Measurements from ENCODE around the gene BEST2.
"Not testable (repeated sequence)": the region's sequence is repeated elsewhere in the genome, so short reads cannot be mapped to it uniquely, and the experiment has no call there.

Gene BEST2

GRCh38 chr19:12751635-12752034 lies at the start of gene BEST2:
Gene BEST2 (plus strand): TSS chr19:12751791. CDS start chr19:12752593, 802 bp downstream.
- Mint-ChIP-seq H3K4me3 (no peak within 1 kb of the TSS), H3K27ac (no peak within 1 kb of the TSS), H3K9me3 (peaks cover 5% of the 10 kb centered on the region), H3K27me3 (peaks cover 35% of the 10 kb centered on the region), H3K36me3 (peaks cover 14% of the 10 kb centered on the region), H3K4me1 (peaks cover 6% of the 10 kb centered on the region)
- ATAC-seq (ENCODE audit: low read depth) (no peak), DNase-seq (ENCODE audit: low spot score in 2 of 2) (no peak)

DNA sequence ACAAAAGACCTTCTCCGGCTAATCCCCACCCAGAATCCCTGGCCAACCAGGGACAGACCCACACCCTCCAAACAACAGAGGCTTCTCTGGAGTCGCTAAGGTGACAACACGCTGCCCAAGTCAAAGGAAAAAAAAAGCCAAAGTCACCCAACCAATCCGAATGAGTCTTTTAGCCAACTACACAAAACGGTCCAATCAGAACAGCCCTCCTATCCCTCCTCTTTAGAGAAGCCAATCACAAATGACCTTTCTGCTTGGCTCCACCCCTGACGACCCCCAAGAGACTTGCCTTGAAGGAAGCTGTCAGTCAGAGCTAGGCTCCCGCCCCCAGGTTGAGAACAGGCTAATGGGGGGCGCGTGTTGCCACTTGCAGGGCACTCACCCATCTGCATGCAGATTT lies 48.5 kb upstream of the BEST2 start:
- Mint-ChIP-seq H3K9me3 (no peaks in the 10 kb centered on the region), H3K36me3 (peaks cover 23% of the 10 kb centered on the region), H3K27me3 (no peaks in the 10 kb centered on the region), H3K4me3 (no peak overlapping the region), H3K4me1 (no peaks in the 10 kb centered on the region), H3K27ac (no peak overlapping the region)
- ATAC-seq (ENCODE audit: low read depth) (no peak), DNase-seq (ENCODE audit: low spot score in 2 of 2) (no peak)

- no peak for ATAC-seq (ENCODE audit: low read depth)
- DNase-seq (ENCODE audit: low spot score in 2 of 2) = no peak
- H3K27ac Mint-ChIP-seq = no peak overlapping the region
- no peaks in the 10 kb centered on the region for H3K27me3 Mint-ChIP-seq
- no peaks in the 10 kb centered on the region for H3K4me1 Mint-ChIP-seq
- H3K36me3 Mint-ChIP-seq = peaks cover 23% of the 10 kb centered on the region
- no peak overlapping the region for H3K4me3 Mint-ChIP-seq
- H3K9me3 Mint-ChIP-seq = no peaks in the 10 kb centered on the region
These were observed 46.4 kb upstream of the BEST2 start for GRCh38 chr19:12705169-12705568.

- Mint-ChIP-seq H3K4me3 (no peak overlapping the region), H3K4me1 (no peaks in the 10 kb centered on the region), H3K36me3 (peaks cover 25% of the 10 kb centered on the region), H3K27ac (no peak overlapping the region), H3K27me3 (no peaks in the 10 kb centered on the region), H3K9me3 (no peaks in the 10 kb centered on the region)
- ATAC-seq (ENCODE audit: low read depth) (no peak), DNase-seq (ENCODE audit: low spot score in 2 of 2) (no peak)
These were observed 45.8 kb upstream of the BEST2 start for GRCh38 chr19:12705654-12706331.

DNA sequence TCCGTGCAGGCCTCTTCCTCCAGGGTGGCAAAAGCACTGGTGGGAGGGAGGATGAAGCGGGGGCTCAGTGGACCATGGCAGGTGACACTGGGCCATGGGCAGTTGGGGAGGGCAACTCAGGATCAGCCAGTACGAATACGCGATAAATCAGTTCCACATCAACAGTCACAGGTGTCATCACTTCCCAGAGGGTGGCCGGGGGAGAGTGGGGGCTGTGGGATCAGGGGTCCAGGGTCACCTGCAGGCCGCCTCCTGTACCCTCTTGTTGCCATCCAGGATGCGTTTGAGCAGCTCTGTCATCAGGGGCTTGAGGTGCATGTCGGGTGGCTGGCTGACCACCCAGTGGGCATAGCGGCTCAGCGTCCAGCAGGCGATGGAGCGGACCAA lies 45.3 kb upstream of the BEST2 start:
- Mint-ChIP-seq H3K9me3 (no peaks in the 10 kb centered on the region), H3K27ac (no peak overlapping the region), H3K4me1 (no peaks in the 10 kb centered on the region), H3K4me3 (no peak overlapping the region), H3K27me3 (no peaks in the 10 kb centered on the region), H3K36me3 (peaks cover 24% of the 10 kb centered on the region)
- ATAC-seq (ENCODE audit: low read depth) (no peak), DNase-seq (ENCODE audit: low spot score in 2 of 2) (no peak)

DNA sequence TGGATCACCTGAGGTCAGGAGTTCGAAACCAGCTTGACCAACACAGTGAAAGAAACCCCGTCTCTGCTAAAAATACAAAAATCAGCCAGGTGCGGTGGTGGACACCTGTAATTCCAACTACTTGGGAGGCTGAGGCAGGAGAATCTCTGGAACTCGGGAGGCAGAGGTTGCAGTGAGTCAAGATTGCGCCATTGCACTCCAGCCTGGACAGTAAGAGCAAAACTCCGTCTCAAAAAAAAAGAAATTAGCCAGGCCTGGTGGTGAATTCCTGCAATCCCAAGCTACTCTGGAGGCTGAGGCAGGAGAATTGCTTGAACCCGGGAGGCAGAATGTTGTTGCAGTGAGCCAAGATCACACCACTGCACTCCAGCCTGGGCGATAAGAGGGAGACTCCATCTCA lies 43.0 kb upstream of the BEST2 start:
- H3K36me3 Mint-ChIP-seq = peaks cover 21% of the 10 kb centered on the region
- ATAC-seq (ENCODE audit: low read depth) = no peak
- DNase-seq (ENCODE audit: low spot score in 2 of 2) = no peak
- H3K4me3 Mint-ChIP-seq = no peak overlapping the region
- peaks cover 2% of the 10 kb centered on the region for H3K4me1 Mint-ChIP-seq
- H3K27ac Mint-ChIP-seq = no peak overlapping the region
- no peaks in the 10 kb centered on the region for H3K9me3 Mint-ChIP-seq
- H3K27me3 Mint-ChIP-seq = no peaks in the 10 kb centered on the region

DNA sequence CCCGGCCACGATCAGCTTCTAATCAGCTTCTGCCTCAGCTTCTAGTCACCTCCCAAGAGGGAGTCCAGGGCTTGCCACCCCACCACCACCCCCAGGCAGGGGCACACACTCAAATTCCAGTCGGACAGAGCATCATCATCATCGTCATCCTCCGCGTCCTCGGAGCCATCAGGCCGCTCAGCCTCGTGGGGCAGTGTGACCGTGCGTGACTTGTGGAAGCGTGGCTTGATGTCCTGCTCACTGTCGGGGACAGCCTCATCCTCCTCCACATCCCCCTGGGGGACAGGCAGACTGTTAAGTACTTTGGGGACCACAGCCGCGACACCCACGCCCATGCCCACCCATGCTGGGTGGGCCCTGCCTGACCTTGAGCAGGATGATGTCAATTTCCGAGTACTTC lies 40.4 kb upstream of the BEST2 start:
- H3K4me1 Mint-ChIP-seq = peaks cover 2% of the 10 kb centered on the region
- no peak for ATAC-seq (ENCODE audit: low read depth)
- H3K4me3 Mint-ChIP-seq = no peak overlapping the region
- H3K27ac Mint-ChIP-seq = no peak overlapping the region
- DNase-seq (ENCODE audit: low spot score in 2 of 2) = no peak
- no peaks in the 10 kb centered on the region for H3K9me3 Mint-ChIP-seq
- no peaks in the 10 kb centered on the region for H3K27me3 Mint-ChIP-seq
- peaks cover 15% of the 10 kb centered on the region for H3K36me3 Mint-ChIP-seq

DNA sequence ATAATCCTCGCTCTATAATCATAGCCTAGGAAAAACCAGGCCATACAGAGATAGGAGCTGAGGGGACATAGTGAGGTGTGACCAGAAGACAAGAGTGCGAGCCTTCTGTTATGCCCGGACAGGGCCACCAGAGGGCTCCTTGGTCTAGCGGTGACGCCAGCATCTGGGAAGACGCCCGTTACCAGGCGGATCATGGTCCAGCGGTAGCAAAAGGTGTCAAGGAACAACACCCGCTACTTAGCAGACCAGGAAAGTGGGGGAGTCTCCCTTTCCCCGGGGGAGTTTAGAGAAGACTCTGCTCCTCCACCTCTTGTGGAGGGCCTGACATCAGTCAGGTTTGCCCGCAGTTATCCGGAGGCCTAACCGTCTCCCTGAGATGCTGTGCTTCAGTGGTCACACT lies 39.5 kb upstream of the BEST2 start:
- not testable (repeated sequence) for H3K4me3 Mint-ChIP-seq; H3K27ac Mint-ChIP-seq; H3K9me3 Mint-ChIP-seq; ATAC-seq (ENCODE audit: low read depth); H3K4me1 Mint-ChIP-seq; DNase-seq (ENCODE audit: low spot score in 2 of 2); H3K27me3 Mint-ChIP-seq
- H3K36me3 Mint-ChIP-seq = peaks cover 14% of the 10 kb centered on the region

DNA sequence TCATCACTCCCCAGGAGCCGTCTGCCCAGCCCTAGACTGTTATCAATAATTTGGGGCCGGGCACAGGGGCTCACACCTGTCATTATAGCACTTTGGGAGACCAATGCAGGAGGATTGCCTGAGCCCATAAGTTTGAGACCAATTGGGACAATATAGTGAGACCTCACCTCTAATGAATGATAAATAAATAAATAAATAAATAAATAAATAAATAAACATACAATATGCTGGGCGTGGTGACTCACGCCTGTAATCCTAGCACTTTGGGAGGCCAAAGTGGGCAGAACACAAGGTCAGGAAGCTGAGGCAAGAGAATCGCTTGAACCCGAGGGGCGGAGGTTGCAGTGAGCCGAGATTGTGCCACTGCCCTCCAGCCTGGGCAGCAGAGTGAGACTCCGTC lies 38.3 kb upstream of the BEST2 start:
- peaks cover 14% of the 10 kb centered on the region for H3K36me3 Mint-ChIP-seq
- not testable (repeated sequence) for H3K27me3 Mint-ChIP-seq; H3K27ac Mint-ChIP-seq; H3K4me1 Mint-ChIP-seq; H3K9me3 Mint-ChIP-seq; ATAC-seq (ENCODE audit: low read depth); DNase-seq (ENCODE audit: low spot score in 2 of 2); H3K4me3 Mint-ChIP-seq

DNA sequence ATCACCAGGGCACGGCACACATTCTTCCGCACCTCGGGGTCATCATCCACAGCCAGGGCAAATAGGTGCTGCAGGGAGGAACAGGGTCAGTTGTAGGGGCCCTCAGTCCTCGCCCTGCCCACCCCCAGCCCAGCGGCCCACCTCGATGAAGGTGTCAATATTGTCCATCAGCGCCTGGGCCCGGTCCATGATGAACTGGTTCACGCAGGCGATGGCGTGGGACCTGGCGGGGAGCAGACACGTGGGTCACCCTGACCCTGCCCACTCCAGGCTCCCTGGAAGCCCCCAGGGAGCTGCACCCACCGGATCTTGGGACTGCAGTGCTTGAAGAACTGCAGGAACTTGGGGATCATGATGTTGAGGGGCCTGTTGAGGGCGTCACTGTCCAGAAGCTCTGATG lies 36.5 kb upstream of the BEST2 start:
- Mint-ChIP-seq H3K36me3 (peaks cover 17% of the 10 kb centered on the region), H3K4me3 (no peak overlapping the region), H3K9me3 (no peaks in the 10 kb centered on the region), H3K4me1 (peaks cover 14% of the 10 kb centered on the region), H3K27me3 (no peaks in the 10 kb centered on the region), H3K27ac (no peak overlapping the region)
- no peak for DNase-seq (ENCODE audit: low spot score in 2 of 2)
- no peak for ATAC-seq (ENCODE audit: low read depth)

- peaks cover 17% of the 10 kb centered on the region for H3K4me1 Mint-ChIP-seq
- ATAC-seq (ENCODE audit: low read depth) (no peak), DNase-seq (ENCODE audit: low spot score in 2 of 2) (no peak)
- H3K9me3 Mint-ChIP-seq = no peaks in the 10 kb centered on the region
- H3K27me3 Mint-ChIP-seq = no peaks in the 10 kb centered on the region
- H3K36me3 Mint-ChIP-seq = peaks cover 14% of the 10 kb centered on the region
- H3K4me3 Mint-ChIP-seq = no peak overlapping the region
- no peak overlapping the region for H3K27ac Mint-ChIP-seq
These were observed 35.7 kb upstream of the BEST2 start for GRCh38 chr19:12715929-12716328.

DNA sequence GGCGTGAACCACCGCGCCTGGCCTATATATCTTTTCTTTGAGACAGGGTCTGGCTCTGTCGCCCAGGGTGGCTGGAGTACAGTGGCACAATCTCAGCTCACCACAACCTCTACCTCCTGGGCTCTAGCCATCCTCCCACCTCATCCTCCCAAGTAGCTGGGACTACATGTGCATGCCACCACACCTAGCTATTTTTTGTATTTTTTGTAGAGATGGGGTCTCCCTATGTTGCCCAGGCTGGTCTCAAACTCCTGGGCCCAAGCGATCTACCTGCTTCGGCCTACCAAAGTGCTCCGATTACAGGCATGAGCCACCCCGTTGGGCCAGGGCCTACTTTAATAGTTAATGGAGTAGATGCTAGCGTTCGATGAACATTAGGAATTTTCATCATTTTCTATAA lies 31.3 kb upstream of the BEST2 start:
- peak overlapping the region; percentile 63 for H3K4me3 Mint-ChIP-seq
- no peaks in the 10 kb centered on the region for H3K9me3 Mint-ChIP-seq
- H3K4me1 Mint-ChIP-seq = peaks cover 40% of the 10 kb centered on the region
- peaks cover 3% of the 10 kb centered on the region for H3K36me3 Mint-ChIP-seq
- no peak overlapping the region for H3K27ac Mint-ChIP-seq
- H3K27me3 Mint-ChIP-seq = no peaks in the 10 kb centered on the region
- DNase-seq (ENCODE audit: low spot score in 2 of 2) = no peak
- ATAC-seq (ENCODE audit: low read depth) = no peak

GRCh38 chr19:12720851-12721655 lies 30.5 kb upstream of the BEST2 start:
- Mint-ChIP-seq H3K4me3 (peak overlapping the region; percentile 94), H3K27ac (peak overlapping the region; percentile 91), H3K36me3 (peaks cover 3% of the 10 kb centered on the region), H3K27me3 (no peaks in the 10 kb centered on the region), H3K9me3 (no peaks in the 10 kb centered on the region), H3K4me1 (peaks cover 40% of the 10 kb centered on the region)
- DNase-seq (ENCODE audit: low spot score in 2 of 2) (no peak), ATAC-seq (ENCODE audit: low read depth) (no peak)

GRCh38 chr19:12721656-12722565 lies 29.7 kb upstream of the BEST2 start:
- DNase-seq (ENCODE audit: low spot score in 2 of 2) (peak in 1 of 2 donors; percentile 47), ATAC-seq (ENCODE audit: low read depth) (peak; percentile 53)
- Mint-ChIP-seq H3K4me3 (peak overlapping the region; percentile 94), H3K9me3 (no peaks in the 10 kb centered on the region), H3K27ac (peak overlapping the region; percentile 91), H3K27me3 (no peaks in the 10 kb centered on the region), H3K36me3 (peaks cover 3% of the 10 kb centered on the region), H3K4me1 (peaks cover 38% of the 10 kb centered on the region)
